B cell (primary cell): Measurements from ENCODE around the gene DECR2. TPM values are rescaled to one million over a fixed set of nuclear protein-coding genes. Genes with fewer than 3 reads are reported as not detected.

Source experiments
- ATAC-seq: fragments of 200-7000 bp; cut with Tn5 transposase; one replicate; pipeline ENCODE4 v1.10.0; 2021; ENCODE audit warnings: low read depth, mild to moderate bottlenecking, moderate number of reproducible peaks, moderate library complexity
- CTCF ChIA-PET: fragments of 350-600 bp; sonication (Branson Sonifier 250); formaldehyde crosslinking; loops from one replicate; lab custom pipeline; 2021; ENCODE audit warnings: antibody characterized with exemption, inconsistent platforms; lab: Charles Lee
- POLR2A ChIA-PET: fragments of 350-600 bp; sonication (Branson Sonifier 250); formaldehyde crosslinking; loops from one replicate; lab custom pipeline; 2021; ENCODE audit warnings: antibody characterized with exemption; lab: Charles Lee
- DNase-seq: peaks from one replicate; pipeline ENCODE4 v3.0.0; 2013
- H2AFZ ChIP-seq: 2 replicates; pipeline ENCODE4 v1.6.1; 2012; ENCODE audit warnings: mild to moderate bottlenecking, low read depth, low read length; ENCODE audit not compliant: insufficient read depth, poor library complexity, severe bottlenecking
- H3K27ac ChIP-seq, 2 donors: 1 replicate in 1 of 2; 2 replicates in 1 of 2; pipeline ENCODE4 v1.5.1; 2012 to 2013; ENCODE audit warnings: low read length in 2 of 2, mild to moderate bottlenecking in 2 of 2, moderate library complexity in 1 of 2
- H3K27me3 ChIP-seq, 4 experiments: fragments of 200-600 bp in 1 of 4; sonication (generic) in 1 of 4; replicated peaks in 1 of 4; 1 replicate in 2 of 4; 2 replicates in 2 of 4; pipeline versions ENCODE4 v1.6.1 to v1.7.0; 2013 to 2016; ENCODE audit warnings: low read length in 3 of 4, mild to moderate bottlenecking in 2 of 4, mixed read lengths in 1 of 4, moderate library complexity in 1 of 4; ENCODE audit not compliant: insufficient read depth in 4 of 4, control insufficient read depth in 3 of 4; ENCODE audit errors: control extremely low read depth in 1 of 4
- H3K36me3 ChIP-seq, 2 experiments: replicated peaks in 1 of 2; 1 replicate in 1 of 2; 2 replicates in 1 of 2; pipeline versions ENCODE4 v1.6.1 to v1.7.1; 2013; ENCODE audit warnings: low read length in 1 of 2; ENCODE audit not compliant: insufficient read depth in 2 of 2, control insufficient read depth in 1 of 2; ENCODE audit errors: control extremely low read depth in 1 of 2, extremely low read depth in 1 of 2
- H3K4me1 ChIP-seq, 2 donors: fragments of 200-600 bp in 1 of 2; sonication (generic) in 1 of 2; 1 replicate in 1 of 2; 2 replicates in 1 of 2; pipeline versions ENCODE4 v1.5.1 to v1.6.1; 2013 to 2017; ENCODE audit warnings: low read length in 2 of 2; ENCODE audit not compliant: control insufficient read depth in 2 of 2, insufficient read depth in 2 of 2
- H3K4me2 ChIP-seq: replicated peaks from 2 replicates; pipeline ENCODE3; 2012; ENCODE audit warnings: mild to moderate bottlenecking, low read depth, low read length; ENCODE audit not compliant: poor library complexity, severe bottlenecking
- H3K4me3 ChIP-seq, 5 experiments: fragments of 200-600 bp in 1 of 5; sonication (generic) in 1 of 5; 1 replicate in 3 of 5; 2 replicates in 2 of 5; pipeline versions ENCODE4 v1.5.1 to v1.7.0; 2011 to 2016; ENCODE audit warnings: low read length in 4 of 5, mild to moderate bottlenecking in 4 of 5, low read depth in 2 of 5, control low read depth in 1 of 5, moderate library complexity in 1 of 5; ENCODE audit not compliant: insufficient read depth in 1 of 5; ENCODE audit errors: control extremely low read depth in 1 of 5, extremely low read depth in 1 of 5
- H3K79me2 ChIP-seq: fragments of 200-600 bp; sonication (generic); one replicate; pipeline ENCODE4 v1.6.0; 2016; ENCODE audit warnings: low read length; ENCODE audit not compliant: control insufficient read depth, insufficient read depth
- H3K9ac ChIP-seq: fragments of 200-600 bp; sonication (generic); 2 replicates; pipeline ENCODE4 v1.6.1; 2017; ENCODE audit warnings: mild to moderate bottlenecking, low read length, moderate library complexity
- H3K9me3 ChIP-seq, 3 donors: one replicate each; pipeline versions ENCODE4 v1.6.1 to v1.7.1; 2013; ENCODE audit warnings: low read length in 2 of 3; ENCODE audit not compliant: control insufficient read depth in 2 of 3, insufficient read depth in 1 of 3; ENCODE audit errors: control extremely low read depth in 1 of 3
- H4K20me1 ChIP-seq: 2 replicates; pipeline ENCODE4 v1.6.0; 2012; ENCODE audit warnings: mild to moderate bottlenecking, low read length; ENCODE audit not compliant: insufficient read depth, control insufficient read depth, poor library complexity, severe bottlenecking
- H3K27ac Mint-ChIP-seq: one replicate; pipeline ENCODE4 v1.8.0; 2021; ENCODE audit warnings: mixed read lengths
- H3K27me3 Mint-ChIP-seq: one replicate; pipeline ENCODE4 v1.8.0; 2021; ENCODE audit warnings: mixed read lengths
- H3K4me1 Mint-ChIP-seq: one replicate; pipeline ENCODE4 v1.8.0; 2021; ENCODE audit warnings: mixed read lengths
- H3K4me3 Mint-ChIP-seq: one replicate; pipeline ENCODE4 v1.8.0; 2021; ENCODE audit warnings: mixed read lengths
- H3K9me3 Mint-ChIP-seq: one replicate; pipeline ENCODE4 v1.8.0; 2022; ENCODE audit warnings: mixed read lengths; ENCODE audit not compliant: insufficient read depth
- EZH2 ChIP-seq: IDR thresholded peaks from 2 replicates; pipeline ENCODE4 v1.6.1; 2012; ENCODE audit warnings: borderline replicate concordance, low read depth, mild to moderate bottlenecking, moderate library complexity, low read length; ENCODE audit not compliant: insufficient read depth, poor library complexity, severe bottlenecking
- WGBS: methylation state at CpG from one replicate; pipeline ENCODE4 v1.1.5; 2013; ENCODE audit warnings: missing lambda C conversion rate; ENCODE audit not compliant: insufficient coverage; 5-methylcytosine and 5-hydroxymethylcytosine counted together
- intact Hi-C: fragments of 100-400 bp; cut with micrococcal nuclease; formaldehyde crosslinking; loops from one replicate; pipeline ENCODE4 v1.10.0; 2022
- polyA plus RNA-seq: library from polyadenylated mRNA; depleted of rRNA; stranded (reverse); fragments of >200 nt; gene quantifications from 2 replicates; pipeline ENCODE4 v1.2.3, GENCODE V29; 2012
- total RNA-seq, 2 donors: library from RNA; stranded (reverse); fragments of 120-200 nt in 1 of 2; gene quantifications; 1 replicate in 1 of 2; 2 replicates in 1 of 2; pipeline versions ENCODE4 v1.2.3 to v1.2.4, GENCODE V29; 2013 to 2022
- TF ChIP-seq, protein P1 (sequence below): fragments of 200-600 bp; IDR thresholded peaks from one replicate; pipeline ENCODE4 v1.8.0; 2022; ENCODE audit warnings: antibody characterized with exemption, mild to moderate bottlenecking

Gene DECR2
- total and polyA plus RNA-seq, 2 donors (not counting 1 experiment from before 2014, with no cell fraction given): 11.0 to 16.3 TPM

DNA sequence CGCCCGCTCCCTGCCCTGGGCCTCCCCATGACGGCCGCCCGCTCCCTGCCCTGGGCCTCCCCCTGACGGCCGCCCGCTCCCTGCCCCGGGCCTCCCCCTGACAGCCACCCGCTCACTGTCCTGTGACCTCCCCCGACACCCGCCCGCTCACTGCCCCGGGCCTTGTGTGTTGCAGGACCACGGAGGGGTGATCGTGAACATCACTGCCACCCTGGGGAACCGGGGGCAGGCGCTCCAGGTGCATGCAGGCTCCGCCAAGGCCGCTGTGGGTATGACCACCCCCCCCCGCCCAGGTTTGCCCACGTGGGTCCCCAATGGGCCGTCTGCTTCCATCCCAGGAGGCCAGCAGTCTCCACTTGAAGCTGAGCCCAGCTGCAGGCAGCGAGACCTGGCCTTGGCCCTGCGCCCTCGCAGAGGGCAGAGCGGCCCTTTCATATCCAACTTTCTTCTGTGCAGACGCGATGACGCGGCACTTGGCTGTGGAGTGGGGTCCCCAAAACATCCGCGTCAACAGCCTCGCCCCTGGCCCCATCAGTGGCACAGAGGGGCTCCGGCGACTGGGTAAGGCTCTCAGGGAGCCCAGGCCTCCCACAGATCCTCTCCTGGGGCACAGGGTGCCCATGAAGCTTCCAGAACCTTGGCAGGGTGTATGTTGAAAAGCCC is 9.0 kb downstream of the DECR2 start:
- ChIA-PET CTCF (interaction anchor here (1.2 kb wide), 1 partner anchor 12 kb away, joined by 3 read pairs; no protein-coding TSS in a partner anchor), POLR2A (no interaction called here)
- H3K27me3 ChIP-seq: no peaks in the 10 kb centered on the region
- H3K79me2 ChIP-seq: no peaks in the 10 kb centered on the region
- H3K9me3 ChIP-seq: no peaks in the 10 kb centered on the region
- H3K4me3 ChIP-seq: no peak overlapping the region
- no peak overlapping the region for H2AFZ ChIP-seq
- Mint-ChIP-seq H3K27me3 (no peaks in the 10 kb centered on the region), H3K4me1 (no peaks in the 10 kb centered on the region), H3K27ac (no peak overlapping the region), H3K9me3 (no peaks in the 10 kb centered on the region), H3K4me3 (no peak overlapping the region)
- intact Hi-C loops: no loop called here
- no peaks in the 10 kb centered on the region for H3K4me1 ChIP-seq
- DNase-seq (no peak), ATAC-seq (no peak)
- H4K20me1 ChIP-seq: no peaks in the 10 kb centered on the region
- TF ChIP-seq, protein P1, sequence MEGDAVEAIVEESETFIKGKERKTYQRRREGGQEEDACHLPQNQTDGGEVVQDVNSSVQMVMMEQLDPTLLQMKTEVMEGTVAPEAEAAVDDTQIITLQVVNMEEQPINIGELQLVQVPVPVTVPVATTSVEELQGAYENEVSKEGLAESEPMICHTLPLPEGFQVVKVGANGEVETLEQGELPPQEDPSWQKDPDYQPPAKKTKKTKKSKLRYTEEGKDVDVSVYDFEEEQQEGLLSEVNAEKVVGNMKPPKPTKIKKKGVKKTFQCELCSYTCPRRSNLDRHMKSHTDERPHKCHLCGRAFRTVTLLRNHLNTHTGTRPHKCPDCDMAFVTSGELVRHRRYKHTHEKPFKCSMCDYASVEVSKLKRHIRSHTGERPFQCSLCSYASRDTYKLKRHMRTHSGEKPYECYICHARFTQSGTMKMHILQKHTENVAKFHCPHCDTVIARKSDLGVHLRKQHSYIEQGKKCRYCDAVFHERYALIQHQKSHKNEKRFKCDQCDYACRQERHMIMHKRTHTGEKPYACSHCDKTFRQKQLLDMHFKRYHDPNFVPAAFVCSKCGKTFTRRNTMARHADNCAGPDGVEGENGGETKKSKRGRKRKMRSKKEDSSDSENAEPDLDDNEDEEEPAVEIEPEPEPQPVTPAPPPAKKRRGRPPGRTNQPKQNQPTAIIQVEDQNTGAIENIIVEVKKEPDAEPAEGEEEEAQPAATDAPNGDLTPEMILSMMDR: no peak
- TF ChIP-seq EZH2: no peak
- H3K36me3 ChIP-seq: no peaks in the 10 kb centered on the region
- H3K9ac ChIP-seq: no peak overlapping the region
- WGBS: 94% methylated on average over 36 of the region's 36 CpGs
- no peak overlapping the region for H3K4me2 ChIP-seq
- no peak overlapping the region for H3K27ac ChIP-seq

DNA sequence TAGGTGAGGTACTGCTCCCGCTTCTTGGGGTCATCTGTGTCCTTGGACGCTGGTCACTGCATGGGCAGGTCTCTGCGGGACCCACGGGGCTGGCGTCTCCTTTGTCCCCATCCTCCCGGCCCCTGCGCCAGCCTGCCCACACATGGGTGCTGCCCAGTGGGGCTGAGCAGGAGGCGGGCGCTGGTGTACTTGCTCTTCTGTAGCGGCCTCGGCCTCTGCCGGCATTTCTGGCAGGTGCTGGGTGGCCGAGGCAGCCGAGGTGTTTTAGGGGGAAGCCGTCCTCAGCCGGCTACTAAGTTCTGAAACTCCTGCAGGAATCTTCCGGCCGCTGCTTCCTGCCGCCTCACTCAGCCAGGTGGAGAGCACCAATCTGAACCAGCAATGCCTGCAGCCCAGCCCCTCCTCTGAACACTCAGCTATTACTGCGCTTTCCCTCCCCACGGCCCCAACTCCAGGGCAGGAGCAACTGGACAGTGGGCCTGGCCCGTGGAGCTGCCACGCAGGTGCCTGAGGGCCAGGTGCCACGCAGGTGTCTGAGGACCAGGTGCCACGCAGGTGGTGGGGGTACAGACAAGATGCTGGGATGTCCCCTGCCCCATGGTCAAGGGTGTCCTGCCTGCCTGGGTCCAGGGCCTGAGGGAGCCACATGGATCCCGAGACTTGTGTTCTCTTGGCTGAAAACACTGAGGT is 10.0 kb downstream of the DECR2 start:
- H3K27ac Mint-ChIP-seq: no peak overlapping the region
- DNase-seq (no peak), ATAC-seq (no peak)
- Histone ChIP-seq H4K20me1 (no peaks in the 10 kb centered on the region), H3K4me2 (no peak overlapping the region), H3K4me3 (no peak overlapping the region), H3K4me1 (no peaks in the 10 kb centered on the region), H2AFZ (no peak overlapping the region), H3K9ac (no peak overlapping the region), H3K79me2 (no peaks in the 10 kb centered on the region), H3K27me3 (no peaks in the 10 kb centered on the region), H3K36me3 (no peaks in the 10 kb centered on the region), H3K9me3 (no peaks in the 10 kb centered on the region), H3K27ac (no peak overlapping the region)
- ChIA-PET CTCF (interaction anchor here (1.2 kb wide), 1 partner anchor 10 kb away, joined by 3 read pairs; no protein-coding TSS in a partner anchor), POLR2A (no interaction called here)
- intact Hi-C loops: no loop called here
- no peaks in the 10 kb centered on the region for H3K4me1 Mint-ChIP-seq
- TF ChIP-seq, protein P1: no peak
- no peak for TF ChIP-seq EZH2
- H3K4me3 Mint-ChIP-seq: no peak overlapping the region
- H3K27me3 Mint-ChIP-seq: no peaks in the 10 kb centered on the region
- WGBS: 96% methylated on average over 26 of the region's 26 CpGs
- no peaks in the 10 kb centered on the region for H3K9me3 Mint-ChIP-seq
